H1 (cell line): ENCODE measurements around the gene DNAJC11. TPM values are rescaled to one million over a fixed set of nuclear protein-coding genes. Genes with fewer than 3 reads are reported as not detected.

Experiments
- CREB1 ChIP-seq: IDR thresholded peaks from 2 replicates; pipeline ENCODE4 v1.6.1; 2012; ENCODE audit warnings: inconsistent platforms
- NRF1 ChIP-seq: IDR thresholded peaks from 2 replicates; pipeline ENCODE4 v1.6.1; 2011; ENCODE audit warnings: mild to moderate bottlenecking, low read depth, low read length, improper control_type of control experiment
- polyA plus RNA-seq, 7 experiments: library from polyadenylated mRNA; depleted of rRNA in 3 of 7; stranded (reverse) in 5 of 7; unstranded in 2 of 7; fragments of >200 nt in 5 of 7; fragments of 200-250 nt in 2 of 7; gene quantifications; 1 replicate in 5 of 7; 2 replicates in 1 of 7; 4 replicates in 1 of 7; pipeline versions ENCODE4 v1.2.1 to v1.2.3, GENCODE V29; 2011 to 2013; ENCODE audit warnings: missing spikeins in 2 of 7, mixed read lengths in 2 of 7
- total RNA-seq: library from RNA; stranded (reverse); fragmentation: NEBNext Ultra II Directional; extraction: Animal tissue kit (Norgen Biotek cat#: 25700); gene quantifications from 2 replicates; pipeline ENCODE4 v1.2.1, GENCODE V29; 2021
- TF ChIP-seq, protein P1 (sequence below): IDR thresholded peaks from 2 replicates; pipeline ENCODE4 v1.6.1; 2012; ENCODE audit warnings: inconsistent platforms
- TF ChIP-seq, protein P2 (sequence below), 3 experiments: IDR thresholded peaks; 1 replicate in 2 of 3; 2 replicates in 1 of 3; pipeline versions ENCODE4 v1.5.1 to v1.6.1; 2011; ENCODE audit warnings: low read length in 3 of 3, mild to moderate bottlenecking in 3 of 3, inconsistent platforms in 2 of 3, low read depth in 1 of 3, moderate library complexity in 1 of 3; ENCODE audit not compliant: insufficient read depth in 1 of 3; ENCODE audit errors: control extremely low read depth in 1 of 3
- TF ChIP-seq, protein P3 (sequence below): fragments of 300-600 bp; sonication (generic); IDR thresholded peaks from 2 replicates; pipeline ENCODE4 v1.7.1; 2012; ENCODE audit warnings: low read length, moderate library complexity, mild to moderate bottlenecking, inconsistent platforms; ENCODE audit not compliant: insufficient replicate concordance

DNAJC11 gene
- total and polyA plus RNA-seq, 2 of the 8 experiments (the other 6 are each of a cell fraction or from before 2014, with no cell fraction given) = 43.9 to 90.9 TPM

DNA sequence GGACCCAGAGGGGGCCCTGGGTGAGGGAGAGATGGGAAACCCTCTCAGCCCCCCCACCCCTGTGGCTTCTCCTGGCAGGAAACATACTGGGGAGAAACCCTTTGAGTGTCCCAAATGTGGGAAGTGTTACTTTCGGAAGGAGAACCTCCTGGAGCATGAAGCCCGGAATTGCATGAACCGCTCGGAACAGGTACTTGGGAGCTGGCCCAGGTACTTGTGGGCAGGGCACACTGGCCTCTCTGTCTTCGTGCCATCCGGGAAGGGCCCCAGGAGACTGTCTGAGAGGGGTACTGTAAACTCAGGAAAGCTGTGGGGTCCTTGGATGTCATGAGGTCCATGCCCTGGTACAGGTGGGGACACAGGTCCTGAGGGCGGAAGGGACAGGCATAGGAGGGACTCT lies 115.8 kb downstream of the DNAJC11 start (continued):
- TF ChIP-seq, protein P1, sequence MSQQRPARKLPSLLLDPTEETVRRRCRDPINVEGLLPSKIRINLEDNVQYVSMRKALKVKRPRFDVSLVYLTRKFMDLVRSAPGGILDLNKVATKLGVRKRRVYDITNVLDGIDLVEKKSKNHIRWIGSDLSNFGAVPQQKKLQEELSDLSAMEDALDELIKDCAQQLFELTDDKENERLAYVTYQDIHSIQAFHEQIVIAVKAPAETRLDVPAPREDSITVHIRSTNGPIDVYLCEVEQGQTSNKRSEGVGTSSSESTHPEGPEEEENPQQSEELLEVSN = no peak
- TF ChIP-seq, protein P2, sequence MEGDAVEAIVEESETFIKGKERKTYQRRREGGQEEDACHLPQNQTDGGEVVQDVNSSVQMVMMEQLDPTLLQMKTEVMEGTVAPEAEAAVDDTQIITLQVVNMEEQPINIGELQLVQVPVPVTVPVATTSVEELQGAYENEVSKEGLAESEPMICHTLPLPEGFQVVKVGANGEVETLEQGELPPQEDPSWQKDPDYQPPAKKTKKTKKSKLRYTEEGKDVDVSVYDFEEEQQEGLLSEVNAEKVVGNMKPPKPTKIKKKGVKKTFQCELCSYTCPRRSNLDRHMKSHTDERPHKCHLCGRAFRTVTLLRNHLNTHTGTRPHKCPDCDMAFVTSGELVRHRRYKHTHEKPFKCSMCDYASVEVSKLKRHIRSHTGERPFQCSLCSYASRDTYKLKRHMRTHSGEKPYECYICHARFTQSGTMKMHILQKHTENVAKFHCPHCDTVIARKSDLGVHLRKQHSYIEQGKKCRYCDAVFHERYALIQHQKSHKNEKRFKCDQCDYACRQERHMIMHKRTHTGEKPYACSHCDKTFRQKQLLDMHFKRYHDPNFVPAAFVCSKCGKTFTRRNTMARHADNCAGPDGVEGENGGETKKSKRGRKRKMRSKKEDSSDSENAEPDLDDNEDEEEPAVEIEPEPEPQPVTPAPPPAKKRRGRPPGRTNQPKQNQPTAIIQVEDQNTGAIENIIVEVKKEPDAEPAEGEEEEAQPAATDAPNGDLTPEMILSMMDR (IDR thresholded peaks at IDR 0.05; ENCODE audit: control extremely low read depth in 1 of 3, insufficient read depth in 1 of 3, low read depth in 1 of 3, low read length in 3 of 3) = no peak
- TF ChIP-seq NRF1 = no peak
- TF ChIP-seq, protein P3, sequence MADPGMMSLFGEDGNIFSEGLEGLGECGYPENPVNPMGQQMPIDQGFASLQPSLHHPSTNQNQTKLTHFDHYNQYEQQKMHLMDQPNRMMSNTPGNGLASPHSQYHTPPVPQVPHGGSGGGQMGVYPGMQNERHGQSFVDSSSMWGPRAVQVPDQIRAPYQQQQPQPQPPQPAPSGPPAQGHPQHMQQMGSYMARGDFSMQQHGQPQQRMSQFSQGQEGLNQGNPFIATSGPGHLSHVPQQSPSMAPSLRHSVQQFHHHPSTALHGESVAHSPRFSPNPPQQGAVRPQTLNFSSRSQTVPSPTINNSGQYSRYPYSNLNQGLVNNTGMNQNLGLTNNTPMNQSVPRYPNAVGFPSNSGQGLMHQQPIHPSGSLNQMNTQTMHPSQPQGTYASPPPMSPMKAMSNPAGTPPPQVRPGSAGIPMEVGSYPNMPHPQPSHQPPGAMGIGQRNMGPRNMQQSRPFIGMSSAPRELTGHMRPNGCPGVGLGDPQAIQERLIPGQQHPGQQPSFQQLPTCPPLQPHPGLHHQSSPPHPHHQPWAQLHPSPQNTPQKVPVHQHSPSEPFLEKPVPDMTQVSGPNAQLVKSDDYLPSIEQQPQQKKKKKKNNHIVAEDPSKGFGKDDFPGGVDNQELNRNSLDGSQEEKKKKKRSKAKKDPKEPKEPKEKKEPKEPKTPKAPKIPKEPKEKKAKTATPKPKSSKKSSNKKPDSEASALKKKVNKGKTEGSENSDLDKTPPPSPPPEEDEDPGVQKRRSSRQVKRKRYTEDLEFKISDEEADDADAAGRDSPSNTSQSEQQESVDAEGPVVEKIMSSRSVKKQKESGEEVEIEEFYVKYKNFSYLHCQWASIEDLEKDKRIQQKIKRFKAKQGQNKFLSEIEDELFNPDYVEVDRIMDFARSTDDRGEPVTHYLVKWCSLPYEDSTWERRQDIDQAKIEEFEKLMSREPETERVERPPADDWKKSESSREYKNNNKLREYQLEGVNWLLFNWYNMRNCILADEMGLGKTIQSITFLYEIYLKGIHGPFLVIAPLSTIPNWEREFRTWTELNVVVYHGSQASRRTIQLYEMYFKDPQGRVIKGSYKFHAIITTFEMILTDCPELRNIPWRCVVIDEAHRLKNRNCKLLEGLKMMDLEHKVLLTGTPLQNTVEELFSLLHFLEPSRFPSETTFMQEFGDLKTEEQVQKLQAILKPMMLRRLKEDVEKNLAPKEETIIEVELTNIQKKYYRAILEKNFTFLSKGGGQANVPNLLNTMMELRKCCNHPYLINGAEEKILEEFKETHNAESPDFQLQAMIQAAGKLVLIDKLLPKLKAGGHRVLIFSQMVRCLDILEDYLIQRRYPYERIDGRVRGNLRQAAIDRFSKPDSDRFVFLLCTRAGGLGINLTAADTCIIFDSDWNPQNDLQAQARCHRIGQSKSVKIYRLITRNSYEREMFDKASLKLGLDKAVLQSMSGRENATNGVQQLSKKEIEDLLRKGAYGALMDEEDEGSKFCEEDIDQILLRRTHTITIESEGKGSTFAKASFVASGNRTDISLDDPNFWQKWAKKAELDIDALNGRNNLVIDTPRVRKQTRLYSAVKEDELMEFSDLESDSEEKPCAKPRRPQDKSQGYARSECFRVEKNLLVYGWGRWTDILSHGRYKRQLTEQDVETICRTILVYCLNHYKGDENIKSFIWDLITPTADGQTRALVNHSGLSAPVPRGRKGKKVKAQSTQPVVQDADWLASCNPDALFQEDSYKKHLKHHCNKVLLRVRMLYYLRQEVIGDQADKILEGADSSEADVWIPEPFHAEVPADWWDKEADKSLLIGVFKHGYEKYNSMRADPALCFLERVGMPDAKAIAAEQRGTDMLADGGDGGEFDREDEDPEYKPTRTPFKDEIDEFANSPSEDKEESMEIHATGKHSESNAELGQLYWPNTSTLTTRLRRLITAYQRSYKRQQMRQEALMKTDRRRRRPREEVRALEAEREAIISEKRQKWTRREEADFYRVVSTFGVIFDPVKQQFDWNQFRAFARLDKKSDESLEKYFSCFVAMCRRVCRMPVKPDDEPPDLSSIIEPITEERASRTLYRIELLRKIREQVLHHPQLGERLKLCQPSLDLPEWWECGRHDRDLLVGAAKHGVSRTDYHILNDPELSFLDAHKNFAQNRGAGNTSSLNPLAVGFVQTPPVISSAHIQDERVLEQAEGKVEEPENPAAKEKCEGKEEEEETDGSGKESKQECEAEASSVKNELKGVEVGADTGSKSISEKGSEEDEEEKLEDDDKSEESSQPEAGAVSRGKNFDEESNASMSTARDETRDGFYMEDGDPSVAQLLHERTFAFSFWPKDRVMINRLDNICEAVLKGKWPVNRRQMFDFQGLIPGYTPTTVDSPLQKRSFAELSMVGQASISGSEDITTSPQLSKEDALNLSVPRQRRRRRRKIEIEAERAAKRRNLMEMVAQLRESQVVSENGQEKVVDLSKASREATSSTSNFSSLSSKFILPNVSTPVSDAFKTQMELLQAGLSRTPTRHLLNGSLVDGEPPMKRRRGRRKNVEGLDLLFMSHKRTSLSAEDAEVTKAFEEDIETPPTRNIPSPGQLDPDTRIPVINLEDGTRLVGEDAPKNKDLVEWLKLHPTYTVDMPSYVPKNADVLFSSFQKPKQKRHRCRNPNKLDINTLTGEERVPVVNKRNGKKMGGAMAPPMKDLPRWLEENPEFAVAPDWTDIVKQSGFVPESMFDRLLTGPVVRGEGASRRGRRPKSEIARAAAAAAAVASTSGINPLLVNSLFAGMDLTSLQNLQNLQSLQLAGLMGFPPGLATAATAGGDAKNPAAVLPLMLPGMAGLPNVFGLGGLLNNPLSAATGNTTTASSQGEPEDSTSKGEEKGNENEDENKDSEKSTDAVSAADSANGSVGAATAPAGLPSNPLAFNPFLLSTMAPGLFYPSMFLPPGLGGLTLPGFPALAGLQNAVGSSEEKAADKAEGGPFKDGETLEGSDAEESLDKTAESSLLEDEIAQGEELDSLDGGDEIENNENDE = no peak
- no peak for TF ChIP-seq CREB1
- TF ChIP-seq, all 59 proteins: peak for 0
